Fibroblast of lung (primary cell): ENCODE data around the gene HRH1.
"Not testable (repeated sequence)": the region's sequence is repeated elsewhere in the genome, so short reads cannot be mapped to it uniquely, and the experiment has no call there.

Experiments used
- CTCF ChIP-seq, 2 donors: IDR thresholded peaks in 1 of 2; conservative IDR thresholded peaks in 1 of 2; 1 replicate in 1 of 2; 2 replicates in 1 of 2; pipeline ENCODE4 v1.5.1; 2011 to 2012; ENCODE audit warnings: low read length in 2 of 2, control low read depth in 1 of 2, inconsistent platforms in 1 of 2, low read depth in 1 of 2, mild to moderate bottlenecking in 1 of 2
- EZH2 ChIP-seq: IDR thresholded peaks from 2 replicates; pipeline ENCODE4 v1.5.1; 2012; ENCODE audit warnings: low read length, control low read depth, mild to moderate bottlenecking; ENCODE audit errors: missing control alignments

GRCh38 chr3:11255537-11255936 is 101.2 kb downstream of the HRH1 start:
- TF ChIP-seq CTCF (conservative IDR thresholded peaks at IDR 0.05 in 1 of 2, IDR thresholded peaks at IDR 0.05 in 1 of 2; ENCODE audit: low read depth in 1 of 2, low read length in 2 of 2); EZH2: not testable (repeated sequence)
